Hepatocyte (in vitro differentiated cells): ENCODE results near the gene AUH. TPM values are rescaled to one million over a fixed set of nuclear protein-coding genes. Genes with fewer than 3 reads are reported as not detected.
"Not testable (repeated sequence)": the region's sequence is repeated elsewhere in the genome, so short reads cannot be mapped to it uniquely, and the experiment has no call there.

Experiments
- DNase-seq: peaks from one replicate; pipeline ENCODE4 v3.0.0-alpha.2; 2016; ENCODE audit warnings: low spot score
- H2AFZ ChIP-seq: fragments of 200-600 bp; sonication (generic); 2 replicates; pipeline ENCODE4 v1.6.0; 2016; ENCODE audit warnings: antibody characterized with exemption, mild to moderate bottlenecking
- H3K27ac ChIP-seq: fragments of 200-600 bp; sonication (generic); 2 replicates; pipeline ENCODE4 v1.5.1; 2016; ENCODE audit warnings: mild to moderate bottlenecking
- H3K27me3 ChIP-seq: fragments of 200-600 bp; sonication (generic); 2 replicates; pipeline ENCODE4 v1.6.1; 2016
- H3K36me3 ChIP-seq: fragments of 200-600 bp; sonication (generic); replicated peaks from 2 replicates; pipeline ENCODE4 v1.5.1; 2016; ENCODE audit warnings: low read depth; ENCODE audit not compliant: insufficient read depth
- H3K4me1 ChIP-seq: fragments of 200-600 bp; sonication (generic); 2 replicates; pipeline ENCODE4 v1.5.1; 2016; ENCODE audit warnings: mild to moderate bottlenecking, moderate library complexity; ENCODE audit not compliant: insufficient read depth
- H3K4me2 ChIP-seq: fragments of 200-600 bp; sonication (generic); 2 replicates; pipeline ENCODE4 v1.6.0; 2016
- H3K4me3 ChIP-seq: fragments of 200-600 bp; sonication (generic); 2 replicates; pipeline ENCODE4 v1.5.1; 2016; ENCODE audit warnings: mild to moderate bottlenecking
- H3K79me2 ChIP-seq: fragments of 200-600 bp; sonication (generic); 2 replicates; pipeline ENCODE4 v1.6.0; 2017; ENCODE audit warnings: mild to moderate bottlenecking
- H3K9me2 ChIP-seq: fragments of 200-600 bp; sonication (generic); replicated peaks from 2 replicates; pipeline ENCODE4 v1.6.0; 2017; ENCODE audit warnings: mild to moderate bottlenecking; ENCODE audit not compliant: insufficient read depth
- H3K9me3 ChIP-seq: fragments of 200-600 bp; sonication (generic); 2 replicates; pipeline ENCODE4 v1.5.1; 2016; ENCODE audit warnings: low read depth, mild to moderate bottlenecking
- H4K20me1 ChIP-seq: fragments of 200-600 bp; sonication (generic); 2 replicates; pipeline ENCODE4 v1.6.0; 2016; ENCODE audit warnings: mild to moderate bottlenecking; ENCODE audit not compliant: insufficient read depth, poor library complexity, severe bottlenecking
- CTCF ChIP-seq: fragments of 200-600 bp; sonication (generic); IDR thresholded peaks from 2 replicates; pipeline ENCODE4 v1.5.1; 2016; ENCODE audit warnings: antibody characterized with exemption, mild to moderate bottlenecking; ENCODE audit not compliant: poor library complexity
- EZH2 ChIP-seq: fragments of 200-600 bp; sonication (generic); IDR thresholded peaks from 2 replicates; pipeline ENCODE4 v1.6.1; 2016; ENCODE audit warnings: antibody characterized with exemption, mild to moderate bottlenecking, borderline replicate concordance
- EZH2phosphoT487 ChIP-seq: fragments of 200-600 bp; sonication (generic); IDR thresholded peaks from one replicate; pipeline ENCODE4 v1.6.1; 2018; ENCODE audit warnings: antibody characterized with exemption, mild to moderate bottlenecking, low read depth, moderate library complexity; ENCODE audit not compliant: unreplicated experiment, severe bottlenecking
- WGBS: methylation state at CpG from one replicate; pipeline ENCODE4 v1.1.6; 2016; ENCODE audit warnings: low lambda C conversion rate; ENCODE audit errors: missing lambda C conversion rate; 5-methylcytosine and 5-hydroxymethylcytosine counted together
- polyA plus RNA-seq: library from polyadenylated mRNA; unstranded; fragments of >200 nt; fragmentation: Nextera tagmentation; extraction: Ambion mirVana; gene quantifications from 2 replicates; pipeline ENCODE4 v1.2.1, GENCODE V29; 2016
- total RNA-seq: library from RNA; depleted of rRNA; stranded (reverse); fragments of >200 nt; gene quantifications from 2 replicates; pipeline ENCODE4 v1.2.3, GENCODE V29; 2014

AUH gene
- total and polyA plus RNA-seq, 2 experiments from 2014 or later = 19.5 to 25.0 TPM

- H2AFZ ChIP-seq = no peak overlapping the region
- H3K27me3 ChIP-seq = no peaks in the 10 kb centered on the region
Observed at GRCh38 chr9:91391412-91391811, 29.7 kb upstream of the AUH start.

GRCh38 chr9:91389686-91390085, 28.0 kb upstream of the AUH start:
- not testable (repeated sequence) for H3K4me2 ChIP-seq, H3K27ac ChIP-seq, H3K4me3 ChIP-seq, H3K36me3 ChIP-seq, H3K4me1 ChIP-seq, DNase-seq, H3K79me2 ChIP-seq, H3K9me2 ChIP-seq, H3K9me3 ChIP-seq, H2AFZ ChIP-seq, H3K27me3 ChIP-seq, H4K20me1 ChIP-seq
- 95% methylated on average over 4 of the region's 4 CpGs for WGBS

More at GRCh38 chr9:91391412-91391811, 29.7 kb upstream of the AUH start:
- DNase-seq = no peak
- TF ChIP-seq CTCF = no peak
- no peak for TF ChIP-seq EZH2
- no peak for TF ChIP-seq EZH2phosphoT487
- Histone ChIP-seq H3K4me3 (no peak overlapping the region), H3K27ac (no peak overlapping the region), H3K9me3 (no peaks in the 10 kb centered on the region), H3K79me2 (no peaks in the 10 kb centered on the region), H3K9me2 (no peaks in the 10 kb centered on the region), H4K20me1 (no peaks in the 10 kb centered on the region), H3K4me2 (no peak overlapping the region), H3K36me3 (no peaks in the 10 kb centered on the region), H3K4me1 (no peaks in the 10 kb centered on the region)
- 58% methylated on average over 5 of the region's 5 CpGs for WGBS

GRCh38 chr9:91386765-91387164, 25.0 kb upstream of the AUH start:
- no peaks in the 10 kb centered on the region for H4K20me1 ChIP-seq
- no peaks in the 10 kb centered on the region for H3K36me3 ChIP-seq
- H3K9me2 ChIP-seq = no peaks in the 10 kb centered on the region
- no peak overlapping the region for H2AFZ ChIP-seq
- H3K4me1 ChIP-seq = no peaks in the 10 kb centered on the region
- no peaks in the 10 kb centered on the region for H3K9me3 ChIP-seq
- H3K27ac ChIP-seq = no peak overlapping the region
- TF ChIP-seq EZH2phosphoT487 = no peak
- no peak for TF ChIP-seq EZH2
- TF ChIP-seq CTCF = no peak
- no peak overlapping the region for H3K4me2 ChIP-seq
- H3K4me3 ChIP-seq = no peak overlapping the region
- no peaks in the 10 kb centered on the region for H3K79me2 ChIP-seq
- no peaks in the 10 kb centered on the region for H3K27me3 ChIP-seq
- DNase-seq = no peak

- no peaks in the 10 kb centered on the region for H3K9me2 ChIP-seq
- no peak overlapping the region for H3K4me3 ChIP-seq
- no peaks in the 10 kb centered on the region for H3K4me1 ChIP-seq
- H3K27me3 ChIP-seq = no peaks in the 10 kb centered on the region
- H4K20me1 ChIP-seq = no peaks in the 10 kb centered on the region
- H3K9me3 ChIP-seq = no peaks in the 10 kb centered on the region
- WGBS = 77% methylated on average over 1 of the region's 1 CpG
- H3K36me3 ChIP-seq = no peaks in the 10 kb centered on the region
- H3K27ac ChIP-seq = no peak overlapping the region
- H3K4me2 ChIP-seq = no peak overlapping the region
- no peak for DNase-seq
- no peak overlapping the region for H2AFZ ChIP-seq
- no peak for TF ChIP-seq CTCF
- TF ChIP-seq EZH2 = no peak
- no peak for TF ChIP-seq EZH2phosphoT487
- H3K79me2 ChIP-seq = no peaks in the 10 kb centered on the region
Observed at GRCh38 chr9:91384954-91385353, 23.2 kb upstream of the AUH start.
